Endothelial cell of hepatic sinusoid (primary cell): ENCODE results near the gene ZNF256.
"Not testable (repeated sequence)": the region's sequence is repeated elsewhere in the genome, so short reads cannot be mapped to it uniquely, and the experiment has no call there.

Experiments
- in situ Hi-C: cut with HindIII; loops from 2 replicates; pipeline ENCODE4 v1.10.0; 2017; ENCODE audit warnings: low sequenced_read_pairs

Gene ZNF256

GRCh38 chr19:57947419-57948134 lies at the start of gene ZNF256:
Gene ZNF256 (minus strand): TSS chr19:57947706. CDS start chr19:57947474, 232 bp downstream.
- in situ Hi-C loops, result no loop called here

DNA sequence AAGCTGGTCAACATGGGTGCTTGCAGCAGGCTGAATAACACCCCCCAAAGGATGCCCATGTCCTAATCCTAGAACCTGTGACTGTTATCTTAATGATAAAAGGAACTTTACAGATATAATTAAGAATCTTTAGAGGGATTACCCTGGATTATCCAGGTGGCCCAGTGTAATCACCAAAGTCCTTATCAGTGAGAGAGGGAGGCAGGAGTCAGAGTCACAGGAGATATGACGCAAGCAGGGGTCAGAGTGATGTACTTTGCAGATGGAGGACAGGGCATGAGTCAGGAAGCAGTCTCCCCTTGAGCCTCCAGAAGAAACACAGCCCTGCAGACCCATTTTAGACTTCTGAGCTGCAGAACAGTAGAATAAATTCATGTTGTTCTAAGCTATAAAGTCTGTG lies 45.3 kb upstream of the ZNF256 start:
- in situ Hi-C loops, result no loop called here

DNA sequence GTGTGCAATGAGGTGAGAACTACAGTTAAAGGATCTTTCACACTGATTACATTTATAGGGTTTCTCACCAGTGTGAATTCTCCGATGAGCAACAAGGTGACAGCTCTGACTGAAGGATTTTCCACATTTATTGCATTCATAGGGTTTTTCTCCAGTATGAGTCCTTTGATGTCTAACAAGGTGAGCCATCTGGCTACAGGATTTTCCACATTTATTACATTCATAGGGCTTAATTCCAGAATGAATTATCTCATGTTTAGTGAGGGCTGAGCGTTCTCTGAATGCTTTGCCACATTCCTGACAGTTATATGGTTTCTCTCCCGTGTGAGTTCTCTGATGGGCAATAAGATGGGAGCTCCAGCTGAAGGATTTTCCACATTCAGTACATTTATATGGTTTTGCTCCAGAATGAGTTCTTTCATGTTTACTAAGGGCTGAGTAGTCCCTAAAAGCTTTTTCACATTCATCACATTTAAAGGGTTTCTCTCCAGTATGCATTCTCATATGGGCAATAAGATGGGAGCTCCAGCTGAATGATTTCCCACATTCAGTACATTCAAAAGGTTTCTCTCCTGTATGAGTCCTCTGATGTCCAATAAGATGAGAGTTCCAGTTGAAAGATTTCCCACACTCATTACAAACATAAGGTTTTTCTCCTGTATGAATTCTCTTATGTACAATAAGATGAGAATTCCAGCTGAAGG lies 31.2 kb upstream of the ZNF256 start:
- in situ Hi-C loops, result no loop called here

GRCh38 chr19:57974434-57974833 lies 26.9 kb upstream of the ZNF256 start, which contains the start of gene C19orf18:
Gene C19orf18 (minus strand): TSS chr19:57974534. CDS start chr19:57974432, 102 bp downstream.
- in situ Hi-C loops, result no loop called here

DNA sequence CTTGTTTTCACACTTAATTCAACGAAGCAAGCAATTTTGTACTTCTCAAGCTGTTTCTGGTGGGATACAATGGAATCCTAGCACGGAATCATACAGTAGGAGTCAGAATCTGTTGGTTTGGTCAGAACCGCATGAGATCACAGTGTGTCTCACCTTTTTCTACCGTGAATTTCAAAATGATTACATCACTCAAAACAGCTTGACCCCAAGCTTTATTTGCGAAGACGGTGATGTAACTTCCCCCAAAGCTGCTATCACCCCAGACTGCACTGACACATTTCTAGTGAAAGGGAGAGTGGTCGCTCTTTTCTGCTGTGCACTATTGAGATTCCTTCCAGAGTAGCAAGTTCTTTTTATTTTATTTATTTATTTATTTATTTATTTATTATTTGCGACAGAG lies 17.3 kb upstream of the ZNF256 start:
- in situ Hi-C loops, result no loop called here

GRCh38 chr19:57961785-57962184 lies 14.3 kb upstream of the ZNF256 start:
- in situ Hi-C loops, result no loop called here

GRCh38 chr19:57954996-57955395 lies 7.5 kb upstream of the ZNF256 start:
- in situ Hi-C loops, result no loop called here

DNA sequence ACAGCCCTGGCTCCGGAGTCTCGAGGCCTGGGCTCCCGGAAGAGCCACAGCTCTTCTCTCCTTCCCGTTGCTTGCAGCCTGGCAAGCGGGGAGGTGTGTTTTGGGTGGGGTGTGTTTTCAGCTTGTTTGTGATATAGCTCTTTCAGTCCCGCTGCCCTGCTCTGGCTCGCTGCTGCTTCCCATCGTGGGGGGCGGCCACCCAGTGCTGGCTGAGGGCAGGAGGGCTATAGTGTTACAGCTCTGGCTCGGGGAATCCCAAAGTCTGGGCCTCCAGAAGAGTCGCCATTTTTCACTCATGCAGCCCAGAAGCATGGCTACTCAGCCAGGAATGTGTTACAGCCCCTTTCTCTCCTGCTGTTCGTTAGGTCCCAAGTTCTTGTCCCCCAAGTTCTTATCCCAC lies 2.2 kb upstream of the ZNF256 start:
- in situ Hi-C loops, result no loop called here

DNA sequence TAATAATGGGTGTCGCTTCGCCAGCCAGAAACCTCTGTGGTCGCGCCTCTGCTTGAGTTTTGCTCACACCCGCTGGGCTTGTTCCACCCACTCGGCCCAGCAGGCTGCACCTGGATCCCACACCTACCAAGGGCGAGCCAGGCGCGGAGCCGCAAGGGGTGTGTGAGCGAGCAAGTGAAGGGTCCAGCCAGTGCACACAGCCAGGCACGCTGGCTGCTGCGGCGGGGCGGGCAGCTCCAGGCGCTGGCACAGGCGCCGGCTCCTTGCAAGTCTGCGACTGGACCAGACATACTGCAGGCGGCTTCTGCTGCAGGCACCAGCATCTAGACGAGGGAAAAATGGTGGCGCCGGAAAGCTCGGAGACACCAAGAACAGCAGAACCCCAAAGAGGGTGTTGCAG lies 1.8 kb upstream of the ZNF256 start:
- in situ Hi-C loops, result no loop called here

DNA sequence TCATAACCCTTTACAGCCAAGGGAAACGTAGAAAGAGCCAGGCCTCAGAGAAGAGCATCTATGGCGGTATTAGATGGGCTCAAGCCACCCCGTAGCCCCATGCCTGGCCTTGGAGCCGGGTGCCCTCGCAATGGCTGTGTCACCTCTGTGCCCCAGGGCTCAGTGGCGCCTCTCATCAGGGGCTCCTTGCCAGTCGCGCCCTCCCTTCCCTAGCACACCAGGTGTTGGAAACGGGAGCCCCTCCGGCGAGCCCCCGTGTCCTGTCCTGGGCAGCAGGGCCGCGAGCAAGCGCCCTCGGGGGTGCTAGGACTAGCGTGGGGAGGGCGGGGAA lies 453 bp downstream of the ZNF256 start:
- in situ Hi-C loops, result no loop called here

DNA sequence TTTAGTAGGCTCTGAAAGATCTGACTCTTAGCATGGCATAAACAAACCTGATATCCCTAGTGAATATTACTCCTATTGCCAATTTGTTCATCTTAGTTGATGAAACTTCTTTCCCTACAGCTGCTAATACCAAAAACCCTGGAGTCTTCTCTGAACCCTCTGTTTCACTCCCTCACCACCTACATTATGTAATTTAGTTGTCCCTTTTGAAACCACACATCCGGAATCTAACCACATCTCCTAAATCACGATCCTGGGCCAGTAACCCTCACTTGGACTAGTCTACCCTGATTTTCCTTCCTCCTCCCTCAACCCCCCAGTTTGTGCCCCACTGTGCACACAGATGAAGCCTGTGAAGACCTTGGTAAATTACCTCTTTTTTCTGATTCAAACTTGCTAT lies 1.2 kb downstream of the ZNF256 start:
- in situ Hi-C loops, result no loop called here

DNA sequence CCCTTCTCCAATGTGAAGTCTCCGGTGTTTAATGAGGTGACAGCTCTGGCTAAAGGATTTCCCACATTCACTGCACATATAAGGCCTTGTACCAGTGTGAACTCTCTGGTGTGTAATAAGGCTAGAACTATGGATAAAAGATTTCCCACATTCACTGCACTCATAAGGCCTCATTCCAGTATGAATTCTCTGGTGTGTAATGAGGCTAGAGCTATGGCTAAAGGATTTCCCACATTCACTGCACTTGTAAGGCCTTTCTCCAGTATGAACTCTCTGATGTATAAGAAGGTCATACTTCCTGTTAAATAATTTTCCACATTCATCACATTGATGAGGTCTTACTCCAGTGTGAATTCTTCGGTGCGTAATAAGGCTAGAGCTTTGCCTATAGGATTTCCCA lies 5.9 kb downstream of the ZNF256 start:
- in situ Hi-C loops, result no loop called here

- in situ Hi-C loops, result loop anchor here (5.0 to 10.0 kb wide), 2 partner anchors 33 to 49 kb away; no protein-coding TSS in a partner anchor
These were observed 11.8 kb downstream of the ZNF256 start for GRCh38 chr19:57935731-57936130.

GRCh38 chr19:57934820-57935665 lies 12.5 kb downstream of the ZNF256 start, which contains the start of gene ZNF418:
Gene ZNF418 (minus strand): TSS chr19:57935402. CDS start chr19:57933822, 1,580 bp downstream.
- in situ Hi-C loops, result loop anchor here (5.0 to 10.0 kb wide), 2 partner anchors 33 to 50 kb away; no protein-coding TSS in a partner anchor

GRCh38 chr19:57927587-57927986 lies 19.9 kb downstream of the ZNF256 start:
- in situ Hi-C loops, result loop anchor here (10.0 kb wide), 1 partner anchor 353 kb away; the partner anchor contains the start of gene ZNF416

DNA sequence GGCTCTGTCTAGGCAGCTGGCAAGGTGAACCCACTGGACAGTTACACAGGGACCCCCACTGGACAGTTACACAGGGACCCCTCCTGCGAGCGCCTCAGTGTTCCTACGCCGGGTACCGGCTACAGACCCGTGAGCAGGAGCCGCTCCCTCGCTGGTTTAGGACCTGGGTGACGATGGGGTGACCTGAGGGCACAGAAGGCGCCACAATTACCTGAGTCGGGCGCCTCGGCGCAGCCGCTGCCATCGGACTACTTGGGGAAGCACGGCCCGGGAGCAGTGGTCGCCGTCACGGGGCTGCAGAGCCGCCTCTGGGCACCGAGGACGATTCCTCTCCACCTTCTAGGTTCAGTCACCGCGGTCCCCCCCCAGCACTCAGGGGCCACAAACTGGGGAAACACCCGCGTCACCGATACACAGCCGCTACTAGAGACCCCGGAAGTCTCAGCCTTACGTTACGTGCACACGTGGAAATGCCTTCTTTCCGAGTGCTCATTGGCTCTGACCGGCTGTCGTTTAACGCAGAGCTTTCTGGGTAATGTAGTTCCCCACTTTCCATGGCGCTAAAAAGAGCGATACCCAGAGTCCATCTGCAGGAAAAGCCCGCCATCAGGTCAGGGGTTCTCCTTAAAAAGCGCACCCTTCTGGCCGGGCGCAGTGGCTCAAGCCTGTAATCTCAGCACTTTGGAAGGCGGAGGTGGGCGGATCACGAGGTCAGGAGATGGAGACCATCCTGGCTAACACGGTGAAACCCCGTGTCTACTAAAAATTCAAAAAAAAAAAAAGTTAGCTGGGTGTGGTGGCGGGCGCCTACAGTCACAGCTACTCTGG lies 31.1 kb downstream of the ZNF256 start, which contains the start of gene ZNF417:
Gene ZNF417, minus strand, starts transcription at position 425 of the 828 bp plus-strand sequence. Its CDS starts 181 bp downstream, at position 244.
- in situ Hi-C loops, result not testable (repeated sequence)

DNA sequence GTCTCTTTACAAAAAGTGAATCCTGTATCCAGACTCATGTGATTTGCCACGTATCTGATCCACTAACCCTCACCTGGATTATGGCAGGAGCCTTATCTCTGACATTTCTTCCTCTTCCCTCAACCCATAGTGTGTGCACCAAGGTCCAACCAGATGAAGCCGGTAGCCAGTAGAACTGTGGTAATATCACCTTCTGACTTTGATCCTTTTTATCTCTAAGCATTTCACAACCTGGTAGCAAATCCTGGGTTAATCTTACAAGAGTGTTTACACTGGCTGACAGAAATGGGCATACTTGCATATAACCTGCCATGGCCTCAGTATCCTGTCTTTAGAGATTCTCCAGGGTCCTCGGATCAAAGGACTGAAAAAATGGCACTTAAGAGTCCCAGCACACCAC lies 33.0 kb downstream of the ZNF256 start:
- in situ Hi-C loops, result no loop called here

DNA sequence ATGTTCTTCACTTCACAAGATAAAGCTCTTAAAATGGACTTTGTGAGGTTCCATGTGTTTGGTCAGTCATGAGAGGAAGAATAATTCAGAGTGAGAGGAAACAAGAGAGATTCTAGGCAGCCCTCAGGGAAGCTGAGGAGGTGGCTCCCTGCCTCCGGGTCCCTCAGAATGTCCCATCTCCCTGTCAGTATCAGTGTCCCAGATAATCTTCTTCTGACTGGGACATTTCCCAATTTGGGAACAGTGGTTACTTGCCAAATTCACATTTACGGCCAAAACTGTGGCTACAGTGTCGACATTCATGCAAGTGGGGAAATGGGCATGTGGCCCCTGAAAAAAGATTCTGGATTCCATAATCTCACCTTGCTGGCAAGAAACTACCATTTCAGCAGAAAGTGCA lies 40.1 kb downstream of the ZNF256 start:
- in situ Hi-C loops, result no loop called here

DNA sequence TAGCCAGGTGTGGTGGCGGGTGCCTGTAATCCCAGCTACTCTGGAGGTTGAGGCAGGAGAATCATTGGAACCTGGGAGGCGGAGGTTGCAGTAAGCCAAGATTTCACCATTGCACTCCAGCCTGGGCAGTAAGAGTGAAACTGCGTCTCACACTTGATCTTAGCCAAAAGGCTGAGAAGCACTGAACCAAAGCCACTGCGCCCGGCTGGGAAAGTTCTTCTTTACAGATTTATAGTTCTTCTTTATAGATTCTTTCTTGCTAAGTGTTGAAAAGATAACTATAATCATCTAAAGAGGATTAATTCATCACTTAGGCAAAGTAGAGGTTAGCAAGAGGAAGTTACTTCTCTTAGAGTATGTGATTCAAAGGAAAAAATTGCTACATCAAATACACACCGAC lies 42.2 kb downstream of the ZNF256 start:
- in situ Hi-C loops, result no loop called here

DNA sequence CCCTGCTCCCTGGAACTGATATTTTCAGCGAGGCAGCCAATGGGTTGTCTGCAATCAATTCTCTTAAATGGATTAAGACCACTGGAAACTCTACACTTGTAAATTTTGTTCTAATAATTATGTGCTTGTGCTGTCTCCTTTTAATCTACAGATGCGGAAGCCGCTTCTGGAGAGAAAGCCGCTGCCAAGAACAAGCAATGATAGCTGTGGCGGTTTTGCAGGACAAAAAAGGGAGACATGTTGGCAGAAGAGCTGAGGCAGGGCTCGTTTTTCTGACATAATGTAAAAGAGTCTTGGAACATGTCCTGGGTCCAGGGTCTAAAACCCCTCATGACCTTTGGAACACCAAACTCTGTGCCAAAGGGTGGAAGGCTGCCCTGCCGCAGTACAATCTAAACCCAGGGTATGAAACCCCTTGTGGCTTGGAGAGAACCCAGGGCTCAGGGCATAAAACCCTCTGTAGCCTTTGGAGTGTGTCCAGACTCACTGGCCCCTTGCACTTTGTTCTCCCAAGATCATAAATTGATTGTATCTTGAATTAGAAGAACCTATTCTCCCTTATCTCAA lies 43.8 kb downstream of the ZNF256 start:
- in situ Hi-C loops, result loop anchor here (5.0 kb wide), 1 partner anchor 34 kb away; the partner anchor contains the start of gene ZNF418
